Chondrocyte (in vitro differentiated cells): ENCODE results near the gene ABHD12B. TPM values are rescaled to one million over a fixed set of nuclear protein-coding genes. Genes with fewer than 3 reads are reported as not detected.

Experiments
- DNase-seq: peaks from one replicate; pipeline ENCODE4 v3.0.0; 2021; ENCODE audit warnings: mixed read lengths, low spot score
- H3K27ac Mint-ChIP-seq: one replicate; pipeline ENCODE4 v1.8.0; 2021; ENCODE audit warnings: mild to moderate bottlenecking, moderate library complexity, mixed read lengths; ENCODE audit not compliant: unreplicated experiment
- H3K27me3 Mint-ChIP-seq: 2 replicates; pipeline ENCODE4 v1.8.0; 2021; ENCODE audit warnings: low read depth, mixed read lengths
- H3K36me3 Mint-ChIP-seq: 2 replicates; pipeline ENCODE4 v1.8.0; 2021; ENCODE audit warnings: low read depth, mixed read lengths
- H3K4me1 Mint-ChIP-seq: 2 replicates; pipeline ENCODE4 v1.8.0; 2021; ENCODE audit warnings: low read depth, mild to moderate bottlenecking, mixed read lengths
- H3K4me3 Mint-ChIP-seq: one replicate; pipeline ENCODE4 v1.8.0; 2021; ENCODE audit warnings: mild to moderate bottlenecking, moderate library complexity, mixed read lengths; ENCODE audit not compliant: unreplicated experiment
- H3K9me3 Mint-ChIP-seq: 2 replicates; pipeline ENCODE4 v1.8.0; 2021; ENCODE audit warnings: low read depth, mixed read lengths
- total RNA-seq: library from RNA; stranded (reverse); gene quantifications from 3 replicates; pipeline ENCODE4 v1.2.1, GENCODE V29; 2021
- TF ChIP-seq, protein P1 (sequence below): fragments of 200-600 bp; sonication (generic); IDR thresholded peaks from 2 replicates; pipeline ENCODE4 v1.5.0; 2021; ENCODE audit warnings: antibody characterized with exemption, mild to moderate bottlenecking, moderate library complexity

Gene ABHD12B
- total RNA-seq, 1 donor from 2014 or later, result not detected

DNA sequence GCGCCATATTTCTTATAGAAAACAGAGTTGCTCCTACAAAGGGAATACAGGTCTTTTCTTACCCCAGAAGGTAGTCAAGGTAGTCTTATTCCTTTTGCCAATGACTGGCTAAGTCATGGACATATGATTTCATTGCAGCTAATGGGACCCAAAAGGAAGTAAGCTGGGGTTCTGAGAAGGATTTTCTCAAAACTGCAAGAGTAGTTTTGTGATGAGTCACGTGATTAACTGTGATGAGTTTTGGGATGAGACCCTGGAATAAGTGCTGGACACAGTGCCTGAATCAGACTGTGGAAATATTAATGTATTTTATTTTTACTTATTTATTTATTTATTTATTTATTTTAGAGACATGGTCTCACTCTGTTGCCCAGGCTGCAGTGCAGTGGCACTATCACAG lies 27.5 kb upstream of the ABHD12B start:
- H3K27ac Mint-ChIP-seq, result no peak overlapping the region
- peaks cover 31% of the 10 kb centered on the region for H3K4me1 Mint-ChIP-seq
- H3K9me3 Mint-ChIP-seq, result no peaks in the 10 kb centered on the region
- H3K4me3 Mint-ChIP-seq, result no peak overlapping the region
- peaks cover 1% of the 10 kb centered on the region for H3K36me3 Mint-ChIP-seq
- TF ChIP-seq, protein P1, sequence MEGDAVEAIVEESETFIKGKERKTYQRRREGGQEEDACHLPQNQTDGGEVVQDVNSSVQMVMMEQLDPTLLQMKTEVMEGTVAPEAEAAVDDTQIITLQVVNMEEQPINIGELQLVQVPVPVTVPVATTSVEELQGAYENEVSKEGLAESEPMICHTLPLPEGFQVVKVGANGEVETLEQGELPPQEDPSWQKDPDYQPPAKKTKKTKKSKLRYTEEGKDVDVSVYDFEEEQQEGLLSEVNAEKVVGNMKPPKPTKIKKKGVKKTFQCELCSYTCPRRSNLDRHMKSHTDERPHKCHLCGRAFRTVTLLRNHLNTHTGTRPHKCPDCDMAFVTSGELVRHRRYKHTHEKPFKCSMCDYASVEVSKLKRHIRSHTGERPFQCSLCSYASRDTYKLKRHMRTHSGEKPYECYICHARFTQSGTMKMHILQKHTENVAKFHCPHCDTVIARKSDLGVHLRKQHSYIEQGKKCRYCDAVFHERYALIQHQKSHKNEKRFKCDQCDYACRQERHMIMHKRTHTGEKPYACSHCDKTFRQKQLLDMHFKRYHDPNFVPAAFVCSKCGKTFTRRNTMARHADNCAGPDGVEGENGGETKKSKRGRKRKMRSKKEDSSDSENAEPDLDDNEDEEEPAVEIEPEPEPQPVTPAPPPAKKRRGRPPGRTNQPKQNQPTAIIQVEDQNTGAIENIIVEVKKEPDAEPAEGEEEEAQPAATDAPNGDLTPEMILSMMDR, result no peak
- H3K27me3 Mint-ChIP-seq, result no peaks in the 10 kb centered on the region
- no peak for DNase-seq

DNA sequence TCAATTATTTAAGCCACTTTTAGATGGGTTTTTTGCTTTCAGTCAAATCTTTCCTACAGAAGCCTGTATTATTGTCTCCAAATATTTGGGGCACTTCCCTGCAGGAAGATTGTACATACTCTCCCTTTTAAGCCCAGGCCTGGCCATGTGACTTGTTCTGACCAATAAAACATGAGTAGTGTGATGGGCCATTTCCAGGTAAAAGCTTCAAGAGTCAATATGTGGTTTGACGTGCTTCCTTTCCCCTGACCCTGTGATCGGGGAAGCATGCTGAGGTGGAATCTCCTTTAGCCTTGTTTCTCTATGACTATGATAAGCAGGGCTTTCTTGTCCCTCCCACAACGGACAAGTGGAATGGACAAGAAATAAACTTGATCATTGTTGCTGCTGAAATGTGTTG lies 26.7 kb upstream of the ABHD12B start:
- no peaks in the 10 kb centered on the region for H3K9me3 Mint-ChIP-seq
- no peak for DNase-seq
- peaks cover 1% of the 10 kb centered on the region for H3K36me3 Mint-ChIP-seq
- no peak overlapping the region for H3K4me3 Mint-ChIP-seq
- no peaks in the 10 kb centered on the region for H3K27me3 Mint-ChIP-seq
- H3K27ac Mint-ChIP-seq, result no peak overlapping the region
- TF ChIP-seq, protein P1, result no peak
- peaks cover 31% of the 10 kb centered on the region for H3K4me1 Mint-ChIP-seq

DNA sequence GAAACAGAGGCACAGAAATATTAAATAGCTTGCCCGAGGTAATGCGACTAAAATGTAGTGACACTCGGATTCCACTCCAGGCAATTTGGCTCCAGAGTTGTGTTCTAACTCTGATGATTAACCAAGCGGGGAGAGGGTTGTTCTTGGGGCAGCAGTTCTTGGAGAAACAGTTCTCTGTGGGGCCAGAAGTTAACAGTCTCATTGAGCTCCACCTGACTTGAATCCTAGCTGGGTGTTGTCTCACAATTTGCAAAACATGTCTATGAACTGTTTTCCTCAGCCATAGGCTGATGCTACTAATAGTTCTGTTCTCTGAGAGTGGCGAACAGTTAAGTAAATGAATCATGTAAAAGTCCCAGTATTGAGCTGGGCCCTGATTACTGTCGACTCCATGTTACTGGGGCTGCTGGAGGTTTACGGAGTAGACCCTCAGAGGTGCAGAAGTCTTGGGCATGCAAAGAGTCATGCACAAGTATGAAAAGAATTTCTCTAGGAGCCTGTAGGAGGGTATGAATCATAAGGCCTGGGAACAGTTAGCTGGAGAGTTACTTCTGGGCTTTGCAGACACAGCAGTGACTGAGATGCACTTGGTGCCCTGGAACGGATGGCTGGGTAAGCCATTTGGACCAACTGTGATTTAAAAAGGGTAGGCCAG lies 25.5 kb upstream of the ABHD12B start:
- H3K27ac Mint-ChIP-seq, result peak overlapping the region; percentile 94
- no peak overlapping the region for H3K4me3 Mint-ChIP-seq
- no peaks in the 10 kb centered on the region for H3K36me3 Mint-ChIP-seq
- H3K4me1 Mint-ChIP-seq, result peaks cover 31% of the 10 kb centered on the region
- DNase-seq, result no peak
- no peaks in the 10 kb centered on the region for H3K9me3 Mint-ChIP-seq
- TF ChIP-seq, protein P1, result no peak
- no peaks in the 10 kb centered on the region for H3K27me3 Mint-ChIP-seq

DNA sequence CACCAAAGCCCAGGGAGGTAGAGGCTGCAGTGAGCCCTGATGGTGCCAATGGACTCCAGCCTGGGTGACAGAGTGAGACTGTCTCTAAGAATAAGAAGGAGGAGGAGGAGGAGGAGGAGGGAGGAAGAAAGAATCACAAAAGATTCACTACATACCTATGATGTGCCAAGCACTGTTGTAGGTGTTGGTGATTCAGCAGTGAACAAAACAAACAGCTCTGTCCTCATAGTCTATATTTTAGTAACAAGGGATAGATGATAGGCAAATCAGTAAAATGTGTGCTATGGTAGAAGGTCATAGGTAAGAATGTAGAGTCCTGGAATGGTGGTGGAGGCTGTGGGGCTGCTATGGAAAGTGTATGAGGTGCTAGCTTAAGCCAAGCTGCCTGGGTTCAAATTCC lies 18.0 kb upstream of the ABHD12B start:
- H3K36me3 Mint-ChIP-seq, result no peaks in the 10 kb centered on the region
- H3K4me3 Mint-ChIP-seq, result no peak overlapping the region
- H3K27ac Mint-ChIP-seq, result no peak overlapping the region
- TF ChIP-seq, protein P1, result no peak
- DNase-seq, result no peak
- H3K27me3 Mint-ChIP-seq, result no peaks in the 10 kb centered on the region
- peaks cover 1% of the 10 kb centered on the region for H3K4me1 Mint-ChIP-seq
- no peaks in the 10 kb centered on the region for H3K9me3 Mint-ChIP-seq

DNA sequence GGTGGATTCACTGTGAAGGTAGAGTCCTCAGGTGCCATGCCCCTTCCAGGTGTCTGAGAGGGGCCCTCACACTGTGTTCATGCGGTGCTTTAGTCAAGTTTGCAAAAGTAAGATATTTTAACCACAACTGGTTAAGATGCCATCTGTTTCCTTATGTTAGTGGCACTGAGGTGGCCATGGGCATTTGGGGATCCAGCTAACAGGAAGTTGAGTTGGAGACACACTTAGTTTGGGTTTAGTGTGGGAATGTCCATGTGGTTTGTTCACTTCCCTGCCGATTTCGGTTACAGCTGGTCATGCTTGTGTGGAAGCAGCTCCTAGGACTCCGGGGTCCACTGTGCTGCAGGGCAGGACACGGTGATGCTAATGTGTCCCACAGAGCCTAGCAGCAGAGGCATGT lies 17.3 kb upstream of the ABHD12B start:
- H3K4me3 Mint-ChIP-seq, result no peak overlapping the region

More for the DNA sequence above, 17.3 kb upstream of the ABHD12B start:
- no peaks in the 10 kb centered on the region for H3K9me3 Mint-ChIP-seq
- no peaks in the 10 kb centered on the region for H3K27me3 Mint-ChIP-seq
- DNase-seq, result no peak
- TF ChIP-seq, protein P1, result no peak
- H3K27ac Mint-ChIP-seq, result no peak overlapping the region
- H3K4me1 Mint-ChIP-seq, result peaks cover 5% of the 10 kb centered on the region
- H3K36me3 Mint-ChIP-seq, result no peaks in the 10 kb centered on the region
